ENCODE measurements around the gene FUT9.

The FUT9 gene

GRCh38 chr6:96171112-96171511, 155.3 kb downstream of the FUT9 start:
- Histone ChIP-seq H3K9me3 (ENCODE audit: control insufficient read depth, low read length) (no peaks in the 10 kb centered on the region), H3K27ac (ENCODE audit: low read depth, low read length, severe bottlenecking) (no peak overlapping the region), H3K4me3 (ENCODE audit: extremely low read depth, insufficient read depth, low read length, poor library complexity, severe bottlenecking) (no peak overlapping the region), H3K36me3 (ENCODE audit: control insufficient read depth, insufficient read depth, low read length) (no peaks in the 10 kb centered on the region), H3K4me1 (ENCODE audit: control insufficient read depth, insufficient read depth, low read length, poor library complexity, severe bottlenecking) (no peaks in the 10 kb centered on the region)
- WGBS, 2 experiments (ENCODE audit: insufficient coverage in 2 of 2) = 83 to 87% methylated on average over 1 to 2 of the region's 2 CpGs

- no peak overlapping the region for H3K4me3 ChIP-seq (ENCODE audit: extremely low read depth, insufficient read depth, low read length, poor library complexity, severe bottlenecking)
These were observed 169.0 kb downstream of the FUT9 start for GRCh38 chr6:96184798-96185197.

GRCh38 chr6:96186094-96186493, 170.3 kb downstream of the FUT9 start:
- Histone ChIP-seq H3K4me3 (ENCODE audit: extremely low read depth, insufficient read depth, low read length, poor library complexity, severe bottlenecking) (no peak overlapping the region), H3K36me3 (ENCODE audit: control insufficient read depth, insufficient read depth, low read length) (no peaks in the 10 kb centered on the region), H3K27ac (ENCODE audit: low read depth, low read length, severe bottlenecking) (no peak overlapping the region), H3K9me3 (ENCODE audit: control insufficient read depth, low read length) (no peaks in the 10 kb centered on the region), H3K4me1 (ENCODE audit: control insufficient read depth, insufficient read depth, low read length, poor library complexity, severe bottlenecking) (no peaks in the 10 kb centered on the region)
- WGBS, 2 experiments (ENCODE audit: insufficient coverage in 2 of 2) = no CpG with 5 or more reads among the region's 2 CpGs

More at GRCh38 chr6:96184798-96185197, 169.0 kb downstream of the FUT9 start:
- Histone ChIP-seq H3K27ac (ENCODE audit: low read depth, low read length, severe bottlenecking) (no peak overlapping the region), H3K36me3 (ENCODE audit: control insufficient read depth, insufficient read depth, low read length) (no peaks in the 10 kb centered on the region), H3K4me1 (ENCODE audit: control insufficient read depth, insufficient read depth, low read length, poor library complexity, severe bottlenecking) (no peaks in the 10 kb centered on the region), H3K9me3 (ENCODE audit: control insufficient read depth, low read length) (no peaks in the 10 kb centered on the region)
- no CpG with 5 or more reads among the region's 2 CpGs for WGBS, 2 experiments (ENCODE audit: insufficient coverage in 2 of 2)

- no peak overlapping the region for H3K4me3 ChIP-seq (ENCODE audit: extremely low read depth, insufficient read depth, low read length, poor library complexity, severe bottlenecking)
- no peak overlapping the region for H3K27ac ChIP-seq (ENCODE audit: low read depth, low read length, severe bottlenecking)
- no peaks in the 10 kb centered on the region for H3K4me1 ChIP-seq (ENCODE audit: control insufficient read depth, insufficient read depth, low read length, poor library complexity, severe bottlenecking)
- H3K36me3 ChIP-seq (ENCODE audit: control insufficient read depth, insufficient read depth, low read length) = no peaks in the 10 kb centered on the region
- H3K9me3 ChIP-seq (ENCODE audit: control insufficient read depth, low read length) = no peaks in the 10 kb centered on the region
- 0 to 100% methylated on average over 1 of the region's 2 CpGs for WGBS, 2 experiments (ENCODE audit: insufficient coverage in 2 of 2)
These were observed 170.9 kb downstream of the FUT9 start for GRCh38 chr6:96186516-96187195.

GRCh38 chr6:96194675-96195074, 178.9 kb downstream of the FUT9 start:
- Histone ChIP-seq H3K27ac (ENCODE audit: low read depth, low read length, severe bottlenecking) (no peak overlapping the region), H3K4me3 (ENCODE audit: extremely low read depth, insufficient read depth, low read length, poor library complexity, severe bottlenecking) (no peak overlapping the region), H3K4me1 (ENCODE audit: control insufficient read depth, insufficient read depth, low read length, poor library complexity, severe bottlenecking) (no peaks in the 10 kb centered on the region), H3K9me3 (ENCODE audit: control insufficient read depth, low read length) (no peaks in the 10 kb centered on the region), H3K36me3 (ENCODE audit: control insufficient read depth, insufficient read depth, low read length) (no peaks in the 10 kb centered on the region)
- WGBS, 2 experiments (ENCODE audit: insufficient coverage in 2 of 2) = 46 to 67% methylated on average over 1 of the region's 1 CpG

- WGBS, 2 experiments (ENCODE audit: insufficient coverage in 2 of 2) = 65 to 93% methylated on average over 2 to 3 of the region's 3 CpGs
- H3K4me3 ChIP-seq (ENCODE audit: extremely low read depth, insufficient read depth, low read length, poor library complexity, severe bottlenecking) = no peak overlapping the region
- no peaks in the 10 kb centered on the region for H3K4me1 ChIP-seq (ENCODE audit: control insufficient read depth, insufficient read depth, low read length, poor library complexity, severe bottlenecking)
- no peak overlapping the region for H3K27ac ChIP-seq (ENCODE audit: low read depth, low read length, severe bottlenecking)
- H3K36me3 ChIP-seq (ENCODE audit: control insufficient read depth, insufficient read depth, low read length) = no peaks in the 10 kb centered on the region
- no peaks in the 10 kb centered on the region for H3K9me3 ChIP-seq (ENCODE audit: control insufficient read depth, low read length)
These were observed 179.5 kb downstream of the FUT9 start for GRCh38 chr6:96195272-96195671.

- WGBS, 2 experiments (ENCODE audit: insufficient coverage in 2 of 2) = 81 to 100% methylated on average over 1 to 2 of the region's 3 CpGs
- Histone ChIP-seq H3K4me3 (ENCODE audit: extremely low read depth, insufficient read depth, low read length, poor library complexity, severe bottlenecking) (no peak overlapping the region), H3K9me3 (ENCODE audit: control insufficient read depth, low read length) (no peaks in the 10 kb centered on the region), H3K36me3 (ENCODE audit: control insufficient read depth, insufficient read depth, low read length) (no peaks in the 10 kb centered on the region), H3K4me1 (ENCODE audit: control insufficient read depth, insufficient read depth, low read length, poor library complexity, severe bottlenecking) (no peaks in the 10 kb centered on the region), H3K27ac (ENCODE audit: low read depth, low read length, severe bottlenecking) (no peak overlapping the region)
These were observed 180.9 kb downstream of the FUT9 start for GRCh38 chr6:96196633-96197032.

- H3K4me3 ChIP-seq (ENCODE audit: extremely low read depth, insufficient read depth, low read length, poor library complexity, severe bottlenecking) = no peak overlapping the region
- H3K27ac ChIP-seq (ENCODE audit: low read depth, low read length, severe bottlenecking) = no peak overlapping the region
- no peaks in the 10 kb centered on the region for H3K4me1 ChIP-seq (ENCODE audit: control insufficient read depth, insufficient read depth, low read length, poor library complexity, severe bottlenecking)
- no peaks in the 10 kb centered on the region for H3K9me3 ChIP-seq (ENCODE audit: control insufficient read depth, low read length)
- H3K36me3 ChIP-seq (ENCODE audit: control insufficient read depth, insufficient read depth, low read length) = no peaks in the 10 kb centered on the region
These were observed 181.5 kb downstream of the FUT9 start for GRCh38 chr6:96197241-96197640.

- H3K36me3 ChIP-seq (ENCODE audit: control insufficient read depth, insufficient read depth, low read length) = no peaks in the 10 kb centered on the region
- no peak overlapping the region for H3K4me3 ChIP-seq (ENCODE audit: extremely low read depth, insufficient read depth, low read length, poor library complexity, severe bottlenecking)
- H3K27ac ChIP-seq (ENCODE audit: low read depth, low read length, severe bottlenecking) = no peak overlapping the region
- H3K9me3 ChIP-seq (ENCODE audit: control insufficient read depth, low read length) = no peaks in the 10 kb centered on the region
- 86 to 88% methylated on average over 1 to 3 of the region's 6 CpGs for WGBS, 2 experiments (ENCODE audit: insufficient coverage in 2 of 2)
- no peaks in the 10 kb centered on the region for H3K4me1 ChIP-seq (ENCODE audit: control insufficient read depth, insufficient read depth, low read length, poor library complexity, severe bottlenecking)
These were observed 186.8 kb downstream of the FUT9 start for GRCh38 chr6:96202571-96202970.

GRCh38 chr6:96211341-96211740, 195.6 kb downstream of the FUT9 start:
- Histone ChIP-seq H3K27ac (ENCODE audit: low read depth, low read length, severe bottlenecking) (no peak overlapping the region), H3K4me1 (ENCODE audit: control insufficient read depth, insufficient read depth, low read length, poor library complexity, severe bottlenecking) (no peaks in the 10 kb centered on the region), H3K4me3 (ENCODE audit: extremely low read depth, insufficient read depth, low read length, poor library complexity, severe bottlenecking) (no peak overlapping the region), H3K9me3 (ENCODE audit: control insufficient read depth, low read length) (no peaks in the 10 kb centered on the region), H3K36me3 (ENCODE audit: control insufficient read depth, insufficient read depth, low read length) (no peaks in the 10 kb centered on the region)
- 83 to 100% methylated on average over 1 of the region's 2 CpGs for WGBS, 2 experiments (ENCODE audit: insufficient coverage in 2 of 2)

GRCh38 chr6:96212066-96212465, 196.3 kb downstream of the FUT9 start:
- Histone ChIP-seq H3K27ac (ENCODE audit: low read depth, low read length, severe bottlenecking) (no peak overlapping the region), H3K36me3 (ENCODE audit: control insufficient read depth, insufficient read depth, low read length) (no peaks in the 10 kb centered on the region), H3K4me3 (ENCODE audit: extremely low read depth, insufficient read depth, low read length, poor library complexity, severe bottlenecking) (no peak overlapping the region), H3K4me1 (ENCODE audit: control insufficient read depth, insufficient read depth, low read length, poor library complexity, severe bottlenecking) (no peaks in the 10 kb centered on the region), H3K9me3 (ENCODE audit: control insufficient read depth, low read length) (no peaks in the 10 kb centered on the region)

Data from mesodermal cell (in vitro differentiated cells).